Measurements from ENCODE around the gene JPH2.

The JPH2 gene

DNA sequence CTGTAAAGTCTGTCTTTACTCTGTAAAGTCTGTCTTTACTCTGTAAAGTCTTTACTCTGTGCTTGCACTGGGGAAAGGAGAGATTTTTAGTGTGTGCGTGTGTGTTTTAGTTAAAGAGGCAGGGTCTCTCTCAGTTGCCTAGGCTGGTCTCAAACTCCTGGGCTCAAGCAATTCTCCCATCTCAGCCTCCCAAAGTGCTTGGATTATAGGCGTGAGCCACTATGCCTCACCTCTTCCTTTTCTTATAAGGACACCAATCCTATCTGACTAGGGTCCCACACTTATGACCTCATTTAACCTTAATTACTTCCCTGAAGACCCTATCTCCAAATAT lies 93.8 kb downstream of the JPH2 start:
- no peak overlapping the region for H3K4me3 ChIP-seq (IDR thresholded peaks at IDR 0.05; ENCODE audit: insufficient read depth, low read depth, low read length)
- TF ChIP-seq, protein P1, sequence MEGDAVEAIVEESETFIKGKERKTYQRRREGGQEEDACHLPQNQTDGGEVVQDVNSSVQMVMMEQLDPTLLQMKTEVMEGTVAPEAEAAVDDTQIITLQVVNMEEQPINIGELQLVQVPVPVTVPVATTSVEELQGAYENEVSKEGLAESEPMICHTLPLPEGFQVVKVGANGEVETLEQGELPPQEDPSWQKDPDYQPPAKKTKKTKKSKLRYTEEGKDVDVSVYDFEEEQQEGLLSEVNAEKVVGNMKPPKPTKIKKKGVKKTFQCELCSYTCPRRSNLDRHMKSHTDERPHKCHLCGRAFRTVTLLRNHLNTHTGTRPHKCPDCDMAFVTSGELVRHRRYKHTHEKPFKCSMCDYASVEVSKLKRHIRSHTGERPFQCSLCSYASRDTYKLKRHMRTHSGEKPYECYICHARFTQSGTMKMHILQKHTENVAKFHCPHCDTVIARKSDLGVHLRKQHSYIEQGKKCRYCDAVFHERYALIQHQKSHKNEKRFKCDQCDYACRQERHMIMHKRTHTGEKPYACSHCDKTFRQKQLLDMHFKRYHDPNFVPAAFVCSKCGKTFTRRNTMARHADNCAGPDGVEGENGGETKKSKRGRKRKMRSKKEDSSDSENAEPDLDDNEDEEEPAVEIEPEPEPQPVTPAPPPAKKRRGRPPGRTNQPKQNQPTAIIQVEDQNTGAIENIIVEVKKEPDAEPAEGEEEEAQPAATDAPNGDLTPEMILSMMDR (conservative IDR thresholded peaks at IDR 0.05; ENCODE audit: low read depth, low read length) = peak; percentile 64
- H3K27ac ChIP-seq = no peak overlapping the region
- H3K4me2 ChIP-seq = no peak overlapping the region
- H3K36me3 ChIP-seq (ENCODE audit: insufficient read depth) = no peaks in the 10 kb centered on the region
- no peaks in the 10 kb centered on the region for H3K27me3 ChIP-seq (ENCODE audit: insufficient read depth, low read depth)
- H3K9ac ChIP-seq = no peak overlapping the region
- H3K79me2 ChIP-seq (ENCODE audit: insufficient read depth, low read depth) = no peaks in the 10 kb centered on the region
- no peaks in the 10 kb centered on the region for H4K20me1 ChIP-seq (ENCODE audit: insufficient read depth)
- H2AFZ ChIP-seq (ENCODE audit: low read depth) = peak overlapping the region; percentile 25; the same call in 1 of the 2 replicates
- H3K4me1 ChIP-seq (ENCODE audit: low read depth, poor library complexity, severe bottlenecking) = peaks cover 35% of the 10 kb centered on the region

DNA sequence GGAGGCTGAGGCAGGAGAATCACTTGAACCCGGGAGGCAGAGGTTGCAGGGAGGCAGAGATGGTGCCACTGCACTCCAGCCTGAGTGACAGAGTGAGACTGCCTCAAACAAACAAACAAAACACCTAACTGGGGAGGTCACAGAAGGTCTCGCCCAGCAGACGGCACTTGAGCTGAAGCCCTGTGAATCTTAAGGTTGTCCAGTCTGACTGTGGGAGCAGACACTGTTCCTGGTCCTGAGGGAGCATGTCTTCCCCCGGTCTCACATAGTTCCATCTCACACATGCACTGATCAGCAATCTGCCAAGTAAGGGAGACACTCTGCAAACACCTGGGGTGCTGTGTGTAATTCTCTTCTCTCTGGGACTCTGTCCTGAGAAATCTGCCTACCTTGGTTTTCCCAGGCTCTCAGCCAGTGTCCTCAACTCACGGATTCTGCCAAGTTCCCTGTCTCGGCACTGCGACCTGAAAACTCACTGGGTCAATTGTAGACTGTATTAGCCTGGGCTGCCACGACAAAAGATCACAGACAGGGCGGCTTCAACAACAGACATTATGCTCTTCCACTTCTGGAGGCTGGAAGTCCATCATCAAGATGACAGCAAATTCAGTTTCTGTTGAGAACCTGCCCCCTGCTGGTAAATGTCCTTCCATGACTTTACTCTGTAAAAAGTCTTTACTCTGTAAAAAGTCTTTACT lies 94.3 kb downstream of the JPH2 start:
- H3K27me3 ChIP-seq (ENCODE audit: insufficient read depth, low read depth) = no peaks in the 10 kb centered on the region
- H3K27ac ChIP-seq = no peak overlapping the region
- H3K4me1 ChIP-seq (ENCODE audit: low read depth, poor library complexity, severe bottlenecking) = peaks cover 35% of the 10 kb centered on the region
- TF ChIP-seq, protein P1 (conservative IDR thresholded peaks at IDR 0.05; ENCODE audit: low read depth, low read length) = peak; percentile 96
- H3K9ac ChIP-seq = no peak overlapping the region
- peak overlapping the region; percentile 25; the same call in 1 of the 2 replicates for H2AFZ ChIP-seq (ENCODE audit: low read depth)
- H3K79me2 ChIP-seq (ENCODE audit: insufficient read depth, low read depth) = no peaks in the 10 kb centered on the region
- H3K36me3 ChIP-seq (ENCODE audit: insufficient read depth) = no peaks in the 10 kb centered on the region
- H3K4me2 ChIP-seq = no peak overlapping the region
- no peak overlapping the region for H3K4me3 ChIP-seq (IDR thresholded peaks at IDR 0.05; ENCODE audit: insufficient read depth, low read depth, low read length)
- no peaks in the 10 kb centered on the region for H4K20me1 ChIP-seq (ENCODE audit: insufficient read depth)

DNA sequence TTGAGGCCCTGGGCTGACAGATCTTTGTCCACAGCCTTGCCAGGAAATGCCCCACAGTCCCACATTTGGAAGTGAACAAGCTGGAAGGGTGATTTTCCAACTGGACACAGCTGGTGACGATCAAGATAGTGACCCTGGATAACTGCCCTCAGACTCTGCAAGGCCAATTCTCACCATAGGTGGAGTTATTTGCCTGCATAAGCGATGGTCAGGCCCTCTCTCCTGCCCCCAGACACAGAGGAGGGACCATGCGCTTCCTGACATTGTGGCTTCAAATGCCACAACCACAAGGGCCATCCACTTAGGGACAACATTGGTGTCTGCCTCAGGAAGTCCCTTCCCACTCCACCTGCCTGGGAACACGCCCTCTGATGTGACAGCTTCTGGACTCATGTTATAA lies 96.0 kb downstream of the JPH2 start:
- Histone ChIP-seq H2AFZ (ENCODE audit: low read depth) (no peak overlapping the region), H3K27ac (no peak overlapping the region), H3K9ac (no peak overlapping the region)

DNA sequence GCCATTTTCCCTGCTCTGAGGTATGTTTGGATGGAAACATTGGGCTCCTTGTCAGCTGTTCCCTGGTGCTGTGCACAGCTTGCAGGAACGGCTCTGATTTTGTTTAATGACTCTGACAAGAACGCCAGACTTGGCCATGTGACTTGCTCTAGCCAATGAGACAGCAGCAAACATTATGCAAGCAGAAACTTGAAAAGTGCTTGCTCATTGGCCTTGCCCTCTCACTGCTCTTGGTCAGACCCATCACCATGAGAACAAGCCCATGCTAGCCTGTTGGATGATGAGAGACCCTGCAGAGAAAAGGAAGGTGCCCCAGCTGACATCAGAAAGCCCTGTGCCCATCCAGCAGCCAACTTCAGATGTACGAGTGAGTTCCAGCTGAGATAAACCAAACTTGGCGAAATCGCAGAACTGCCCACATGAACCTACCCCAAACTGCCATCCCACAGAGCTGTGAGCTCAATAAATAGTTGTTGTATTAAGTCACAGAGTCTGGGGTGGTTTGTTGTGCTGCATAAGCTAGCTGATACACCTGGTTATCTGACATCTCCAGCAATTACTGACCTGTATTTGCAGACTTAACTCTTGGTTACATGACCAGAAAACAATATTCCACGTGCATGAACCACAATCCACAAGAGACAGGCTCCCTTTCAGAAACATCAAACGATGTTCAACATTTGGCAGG lies 96.9 kb downstream of the JPH2 start:
- Histone ChIP-seq H2AFZ (ENCODE audit: low read depth) (peak overlapping the region; percentile 40), H3K36me3 (ENCODE audit: insufficient read depth) (no peaks in the 10 kb centered on the region), H3K27me3 (ENCODE audit: insufficient read depth, low read depth) (no peaks in the 10 kb centered on the region), H3K4me1 (ENCODE audit: low read depth, poor library complexity, severe bottlenecking) (peaks cover 35% of the 10 kb centered on the region), H4K20me1 (ENCODE audit: insufficient read depth) (no peaks in the 10 kb centered on the region), H3K4me3 (IDR thresholded peaks at IDR 0.05; ENCODE audit: insufficient read depth, low read depth, low read length) (no peak overlapping the region), H3K4me2 (peak overlapping the region; percentile 37; the same call in 1 of the 2 replicates), H3K79me2 (ENCODE audit: insufficient read depth, low read depth) (no peaks in the 10 kb centered on the region), H3K27ac (peak overlapping the region; percentile 11; the same call in 1 of the 2 replicates), H3K9ac (no peak overlapping the region)
- TF ChIP-seq, protein P1 (conservative IDR thresholded peaks at IDR 0.05; ENCODE audit: low read depth, low read length) = no peak

More for the DNA sequence above, 96.0 kb downstream of the JPH2 start:
- no peak overlapping the region for H3K4me3 ChIP-seq (IDR thresholded peaks at IDR 0.05; ENCODE audit: insufficient read depth, low read depth, low read length)
- H3K4me2 ChIP-seq = no peak overlapping the region
- H3K4me1 ChIP-seq (ENCODE audit: low read depth, poor library complexity, severe bottlenecking) = peaks cover 35% of the 10 kb centered on the region
- no peaks in the 10 kb centered on the region for H3K27me3 ChIP-seq (ENCODE audit: insufficient read depth, low read depth)
- no peaks in the 10 kb centered on the region for H4K20me1 ChIP-seq (ENCODE audit: insufficient read depth)
- no peaks in the 10 kb centered on the region for H3K36me3 ChIP-seq (ENCODE audit: insufficient read depth)
- TF ChIP-seq, protein P1 (conservative IDR thresholded peaks at IDR 0.05; ENCODE audit: low read depth, low read length) = no peak
- no peaks in the 10 kb centered on the region for H3K79me2 ChIP-seq (ENCODE audit: insufficient read depth, low read depth)
